Subcutaneous adipose tissue (tissue), 4 donors: ENCODE measurements around the gene HPS4. TPM values are rescaled to one million over a fixed set of nuclear protein-coding genes. Genes with fewer than 3 reads are reported as not detected.

Experiments used
- CTCF ChIP-seq: fragments of 450-650 bp; IDR thresholded peaks from one replicate; pipeline ENCODE4 v1.5.1; 2016; ENCODE audit warnings: low read depth, mild to moderate bottlenecking, control low read depth, antibody characterized with exemption, moderate library complexity
- total RNA-seq, 4 donors: library from RNA; depleted of rRNA; stranded (reverse); fragments of >200 nt; gene quantifications; one replicate each; pipeline ENCODE4 v1.1.0, GENCODE V29; 2016

The HPS4 gene
- total RNA-seq, 4 donors from 2014 or later = 29.0 to 32.8 (median 31.6) TPM

GRCh38 chr22:26418620-26419019, 65.0 kb downstream of the HPS4 start:
- TF ChIP-seq CTCF = no peak

- TF ChIP-seq CTCF = no peak
These were observed 66.2 kb downstream of the HPS4 start for GRCh38 chr22:26417406-26417805.

GRCh38 chr22:26416670-26417276, 66.8 kb downstream of the HPS4 start:
- no peak for TF ChIP-seq CTCF

- TF ChIP-seq CTCF = no peak
These were observed 67.3 kb downstream of the HPS4 start for GRCh38 chr22:26416256-26416655.

- TF ChIP-seq CTCF = no peak
These were observed 69.2 kb downstream of the HPS4 start for GRCh38 chr22:26414347-26414746.

- no peak for TF ChIP-seq CTCF
These were observed 73.2 kb downstream of the HPS4 start for GRCh38 chr22:26410386-26410785.

- TF ChIP-seq CTCF = no peak
These were observed 73.8 kb downstream of the HPS4 start for GRCh38 chr22:26409719-26410335.
